LNCaP clone FGC (cell line): ENCODE data around the gene OLA1.

Experiments
- DNase-seq: peaks from one replicate; pipeline ENCODE4 v3.0.0-alpha.2; 2011; ENCODE audit warnings: low read depth
- H3K4me3 ChIP-seq: 2 replicates; pipeline ENCODE4 v1.5.1; 2011; ENCODE audit warnings: mild to moderate bottlenecking, low read depth, low read length, control low read depth
- TF ChIP-seq, protein P1 (sequence below): IDR thresholded peaks from 2 replicates; pipeline ENCODE4 v1.5.1; 2012; ENCODE audit warnings: mild to moderate bottlenecking; ENCODE audit not compliant: control insufficient read depth, insufficient read depth; ENCODE audit errors: extremely low read depth

OLA1 gene

DNA sequence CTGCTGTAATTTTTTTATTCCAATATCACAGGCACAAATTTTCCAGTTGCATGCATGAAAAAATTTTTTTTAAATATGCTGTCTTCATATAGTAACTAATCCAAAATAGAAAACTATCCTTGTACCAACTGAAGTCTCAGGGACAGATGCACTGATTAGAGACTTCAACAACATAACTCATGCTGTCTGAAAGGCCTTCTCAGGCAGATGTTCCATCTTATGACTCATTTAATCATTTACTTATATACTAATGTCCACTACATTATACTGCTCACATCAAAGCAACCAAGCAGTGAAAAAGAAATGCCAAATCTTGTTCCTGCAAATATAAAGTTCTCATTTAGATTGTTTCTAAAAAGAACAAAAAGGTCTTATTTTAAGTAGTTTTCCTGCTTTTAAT lies 53.1 kb downstream of the OLA1 start:
- TF ChIP-seq, protein P1, sequence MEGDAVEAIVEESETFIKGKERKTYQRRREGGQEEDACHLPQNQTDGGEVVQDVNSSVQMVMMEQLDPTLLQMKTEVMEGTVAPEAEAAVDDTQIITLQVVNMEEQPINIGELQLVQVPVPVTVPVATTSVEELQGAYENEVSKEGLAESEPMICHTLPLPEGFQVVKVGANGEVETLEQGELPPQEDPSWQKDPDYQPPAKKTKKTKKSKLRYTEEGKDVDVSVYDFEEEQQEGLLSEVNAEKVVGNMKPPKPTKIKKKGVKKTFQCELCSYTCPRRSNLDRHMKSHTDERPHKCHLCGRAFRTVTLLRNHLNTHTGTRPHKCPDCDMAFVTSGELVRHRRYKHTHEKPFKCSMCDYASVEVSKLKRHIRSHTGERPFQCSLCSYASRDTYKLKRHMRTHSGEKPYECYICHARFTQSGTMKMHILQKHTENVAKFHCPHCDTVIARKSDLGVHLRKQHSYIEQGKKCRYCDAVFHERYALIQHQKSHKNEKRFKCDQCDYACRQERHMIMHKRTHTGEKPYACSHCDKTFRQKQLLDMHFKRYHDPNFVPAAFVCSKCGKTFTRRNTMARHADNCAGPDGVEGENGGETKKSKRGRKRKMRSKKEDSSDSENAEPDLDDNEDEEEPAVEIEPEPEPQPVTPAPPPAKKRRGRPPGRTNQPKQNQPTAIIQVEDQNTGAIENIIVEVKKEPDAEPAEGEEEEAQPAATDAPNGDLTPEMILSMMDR = no peak
- no peak for DNase-seq
- H3K4me3 ChIP-seq = no peak overlapping the region

DNA sequence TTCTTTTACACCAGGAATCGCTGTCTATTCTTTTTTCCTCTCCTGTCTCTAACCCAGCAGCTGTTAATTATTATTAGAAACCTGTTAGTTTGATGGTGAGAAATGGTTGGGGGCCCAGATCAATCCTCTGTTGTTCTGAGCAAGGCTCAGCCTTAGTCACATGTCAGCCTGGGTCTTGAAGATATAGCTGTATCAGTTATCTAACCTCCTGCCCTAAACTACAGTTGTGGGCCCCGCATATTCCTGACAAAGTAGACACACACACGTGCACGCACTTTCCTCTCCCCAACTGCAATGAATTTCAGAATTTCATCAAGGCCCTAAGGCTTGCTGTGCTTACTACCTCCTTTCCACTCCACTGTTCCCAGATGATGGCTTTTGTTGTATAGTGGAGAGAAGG lies 54.6 kb downstream of the OLA1 start:
- no peak for DNase-seq
- TF ChIP-seq, protein P1 = no peak
- H3K4me3 ChIP-seq = no peak overlapping the region

DNA sequence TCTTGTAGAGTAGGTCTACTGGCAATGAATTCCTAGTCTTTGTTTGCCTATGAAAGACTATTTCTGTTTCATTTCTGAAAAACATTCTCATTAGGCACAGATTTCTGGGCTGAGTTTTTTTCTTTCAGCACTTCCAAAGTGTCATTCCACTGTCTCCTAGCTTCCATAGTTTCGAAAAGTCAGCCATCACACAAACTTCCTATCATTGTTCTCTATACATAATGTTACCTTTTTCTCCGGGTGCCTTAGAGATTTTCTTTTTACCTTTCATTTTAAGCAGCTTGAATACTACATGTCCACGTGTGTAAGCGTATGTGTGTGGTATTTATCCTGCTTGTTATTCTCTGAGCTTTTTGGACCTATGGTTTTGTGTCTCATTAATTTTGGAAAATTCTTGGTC lies 55.7 kb downstream of the OLA1 start:
- H3K4me3 ChIP-seq = no peak overlapping the region
- no peak for DNase-seq
- TF ChIP-seq, protein P1 = no peak

DNA sequence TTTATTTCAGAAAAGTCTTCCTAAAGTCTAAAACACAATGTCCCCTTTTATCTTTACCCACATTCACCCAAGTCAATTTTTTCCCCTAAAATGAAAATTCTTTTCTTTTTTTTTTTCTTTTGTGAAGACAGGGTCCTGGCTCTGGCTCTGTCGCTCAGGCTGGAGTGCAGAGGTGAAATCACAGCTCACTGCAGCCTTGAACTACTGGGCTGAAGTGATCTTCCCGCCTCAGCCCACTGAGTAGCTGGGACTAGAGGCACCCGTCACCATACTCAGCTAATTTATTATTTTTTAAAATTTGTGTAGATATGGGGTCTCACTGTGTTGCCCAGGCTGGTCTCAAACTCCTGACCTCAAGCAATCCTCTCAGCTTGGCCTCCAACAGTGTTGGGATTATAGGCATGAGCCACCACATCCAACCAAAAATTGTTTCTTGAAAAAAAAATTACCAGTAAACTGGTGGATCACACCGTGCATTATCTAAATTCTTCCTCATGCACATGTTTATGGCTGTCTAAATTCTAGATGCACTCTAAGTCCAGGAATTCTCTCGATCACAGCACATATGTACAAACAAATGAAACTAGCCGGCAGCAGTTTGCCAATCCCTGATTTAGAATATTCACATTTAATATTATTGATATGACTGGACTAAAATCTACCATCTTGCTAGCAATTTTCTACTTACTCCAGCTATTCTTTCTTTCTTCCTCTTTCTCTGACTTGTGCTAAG lies 56.8 kb downstream of the OLA1 start:
- no peak for DNase-seq
- no peak overlapping the region for H3K4me3 ChIP-seq
- TF ChIP-seq, protein P1 = no peak

DNA sequence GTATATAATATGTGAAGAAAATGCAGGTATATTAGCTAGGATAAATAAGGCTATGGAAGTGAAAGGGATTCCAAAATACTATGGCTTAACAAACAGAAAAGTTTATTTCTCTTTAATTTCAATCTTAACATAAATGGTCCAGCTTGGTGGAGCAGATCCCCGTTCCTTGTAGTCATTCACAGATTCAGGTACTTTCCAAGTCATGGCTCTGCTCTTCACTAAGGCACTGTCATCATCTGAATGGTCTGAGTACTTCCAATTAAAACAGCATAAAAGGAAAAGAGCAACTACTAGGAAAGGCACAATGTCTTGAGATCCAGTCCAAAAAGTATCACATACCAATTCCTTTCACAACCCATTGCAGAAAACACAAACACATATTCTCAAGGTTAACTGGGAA lies 63.4 kb downstream of the OLA1 start:
- no peak overlapping the region for H3K4me3 ChIP-seq
- no peak for DNase-seq
- TF ChIP-seq, protein P1 = no peak

DNA sequence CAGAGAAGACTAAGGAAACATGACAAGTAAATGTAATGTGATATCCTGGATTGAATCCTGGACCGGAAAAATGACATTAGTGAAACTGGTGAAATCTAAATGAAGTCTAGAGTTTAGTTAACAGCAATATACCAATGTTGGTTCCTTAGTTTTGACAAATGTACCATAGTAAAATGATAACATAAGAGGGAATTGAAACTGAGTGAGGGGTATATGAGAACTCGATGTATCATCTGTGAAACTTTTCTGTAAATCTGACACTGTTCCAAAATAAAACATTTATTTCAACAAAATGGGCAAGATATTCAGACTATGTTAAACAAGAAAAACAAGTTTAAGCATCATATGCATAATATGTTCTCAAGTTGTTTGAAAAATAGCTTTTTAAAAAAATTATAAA lies 63.8 kb downstream of the OLA1 start:
- no peak overlapping the region for H3K4me3 ChIP-seq
- TF ChIP-seq, protein P1 = no peak
- DNase-seq = no peak

DNA sequence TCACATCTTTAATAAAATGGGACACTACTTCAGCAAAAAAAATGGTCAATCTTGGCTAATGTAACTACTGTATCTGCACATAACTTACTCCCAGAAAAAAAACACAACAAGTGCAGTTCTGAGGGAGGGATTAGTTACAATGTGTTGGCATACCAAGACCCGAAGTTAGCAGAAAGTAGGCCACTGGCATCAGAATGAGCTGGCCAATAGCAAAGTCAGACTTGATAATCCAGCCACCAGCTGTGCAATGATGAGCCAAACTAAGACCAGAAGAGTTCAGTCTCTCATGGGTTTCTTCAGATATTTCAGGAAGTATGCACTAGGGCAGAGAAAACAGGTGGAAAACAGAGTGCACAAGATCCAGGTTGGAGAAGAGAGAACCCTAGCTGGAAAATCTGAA lies 65.3 kb downstream of the OLA1 start:
- H3K4me3 ChIP-seq = no peak overlapping the region
- no peak for DNase-seq
- TF ChIP-seq, protein P1 = no peak
